HT-29 (cell line): ENCODE results near the gene RAB5IF. TPM values are rescaled to one million over a fixed set of nuclear protein-coding genes. Genes with fewer than 3 reads are reported as not detected.

Source experiments
- small RNA-seq: library from RNA; depleted of rRNA; stranded (forward); fragments of <200 nt; gene quantifications from one replicate; pipeline ENCODE3, GENCODE V24; 2014
- total RNA-seq: library from RNA; depleted of rRNA; stranded (reverse); fragments of >200 nt; shearing (Covaris generic); gene quantifications from 2 replicates; pipeline ENCODE4 v1.2.3, GENCODE V29; 2014; rRNA removed

RAB5IF gene
- total RNA-seq, 1 experiment from 2014 or later = 255 TPM

Small RNA genes within 50 kb of the gene (small RNA-seq; reads per million reads assigned to genes)
- not detected for gene RF00017

Other genes starting within 250 kb of the RAB5IF start
- gene MYL9, start 64.3 kb upstream of the RAB5IF start, total RNA-seq = 0.76 TPM in 1 of 2 replicates, not detected in the other
- 12.8 and 12.9 TPM in 2 replicates for gene TGIF2, start 32.2 kb upstream of the RAB5IF start, total RNA-seq
- not detected in 2 replicates for gene SLA2, start 40.4 kb downstream of the RAB5IF start, total RNA-seq
- gene NDRG3, start 140.3 kb downstream of the RAB5IF start, total RNA-seq = 22.8 and 22.9 TPM in 2 replicates
- 23.6 and 28.3 TPM in 2 replicates for gene DSN1, start 168.0 kb downstream of the RAB5IF start, total RNA-seq